Measurements from ENCODE around the gene COBLL1.

The COBLL1 gene

DNA sequence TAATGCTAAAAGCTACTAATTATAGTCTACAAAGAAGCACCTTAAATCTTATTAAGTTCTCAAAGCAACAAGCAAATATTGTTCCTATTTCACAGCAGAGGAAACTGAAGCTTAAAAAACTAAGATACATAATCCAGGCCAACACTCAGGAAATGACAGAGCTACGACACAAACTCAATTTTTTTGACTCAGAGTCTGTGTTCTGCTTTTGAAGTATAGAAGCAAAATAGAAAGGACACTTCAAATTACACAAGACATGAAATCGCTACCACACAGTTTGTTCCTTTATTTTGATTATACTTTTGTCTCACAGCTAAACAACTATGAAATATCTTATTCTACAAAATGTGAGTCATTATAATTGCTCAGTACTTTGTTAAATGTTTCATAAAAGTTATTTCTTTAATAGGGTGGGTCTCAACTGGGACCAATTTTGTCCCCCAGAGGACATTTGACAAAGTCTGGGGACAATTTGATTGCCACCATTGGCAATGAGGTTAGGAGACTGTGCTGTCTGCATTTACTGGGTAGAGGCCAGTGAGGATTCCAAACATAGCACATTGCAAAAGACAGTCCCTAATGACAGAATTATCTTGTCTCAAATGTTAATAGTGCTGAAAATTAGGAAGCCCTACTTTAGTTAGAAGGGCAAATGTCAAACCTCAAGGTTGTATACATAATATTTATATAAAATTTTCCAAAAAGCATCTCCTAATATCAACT, 118.8 kb downstream of the COBLL1 start:
- TF ChIP-seq TAF1 (IDR thresholded peaks at IDR 0.05; ENCODE audit: low read depth) (no peak), YY1 (IDR thresholded peaks at IDR 0.05; ENCODE audit: low read depth) (no peak), CREB1 (IDR thresholded peaks at IDR 0.05; ENCODE audit: low read depth) (no peak), CEBPB (IDR thresholded peaks at IDR 0.05) (no peak)
- TF ChIP-seq, protein P1, sequence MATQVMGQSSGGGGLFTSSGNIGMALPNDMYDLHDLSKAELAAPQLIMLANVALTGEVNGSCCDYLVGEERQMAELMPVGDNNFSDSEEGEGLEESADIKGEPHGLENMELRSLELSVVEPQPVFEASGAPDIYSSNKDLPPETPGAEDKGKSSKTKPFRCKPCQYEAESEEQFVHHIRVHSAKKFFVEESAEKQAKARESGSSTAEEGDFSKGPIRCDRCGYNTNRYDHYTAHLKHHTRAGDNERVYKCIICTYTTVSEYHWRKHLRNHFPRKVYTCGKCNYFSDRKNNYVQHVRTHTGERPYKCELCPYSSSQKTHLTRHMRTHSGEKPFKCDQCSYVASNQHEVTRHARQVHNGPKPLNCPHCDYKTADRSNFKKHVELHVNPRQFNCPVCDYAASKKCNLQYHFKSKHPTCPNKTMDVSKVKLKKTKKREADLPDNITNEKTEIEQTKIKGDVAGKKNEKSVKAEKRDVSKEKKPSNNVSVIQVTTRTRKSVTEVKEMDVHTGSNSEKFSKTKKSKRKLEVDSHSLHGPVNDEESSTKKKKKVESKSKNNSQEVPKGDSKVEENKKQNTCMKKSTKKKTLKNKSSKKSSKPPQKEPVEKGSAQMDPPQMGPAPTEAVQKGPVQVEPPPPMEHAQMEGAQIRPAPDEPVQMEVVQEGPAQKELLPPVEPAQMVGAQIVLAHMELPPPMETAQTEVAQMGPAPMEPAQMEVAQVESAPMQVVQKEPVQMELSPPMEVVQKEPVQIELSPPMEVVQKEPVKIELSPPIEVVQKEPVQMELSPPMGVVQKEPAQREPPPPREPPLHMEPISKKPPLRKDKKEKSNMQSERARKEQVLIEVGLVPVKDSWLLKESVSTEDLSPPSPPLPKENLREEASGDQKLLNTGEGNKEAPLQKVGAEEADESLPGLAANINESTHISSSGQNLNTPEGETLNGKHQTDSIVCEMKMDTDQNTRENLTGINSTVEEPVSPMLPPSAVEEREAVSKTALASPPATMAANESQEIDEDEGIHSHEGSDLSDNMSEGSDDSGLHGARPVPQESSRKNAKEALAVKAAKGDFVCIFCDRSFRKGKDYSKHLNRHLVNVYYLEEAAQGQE (IDR thresholded peaks at IDR 0.05; ENCODE audit: low read depth): no peak
- TF ChIP-seq, protein P2, sequence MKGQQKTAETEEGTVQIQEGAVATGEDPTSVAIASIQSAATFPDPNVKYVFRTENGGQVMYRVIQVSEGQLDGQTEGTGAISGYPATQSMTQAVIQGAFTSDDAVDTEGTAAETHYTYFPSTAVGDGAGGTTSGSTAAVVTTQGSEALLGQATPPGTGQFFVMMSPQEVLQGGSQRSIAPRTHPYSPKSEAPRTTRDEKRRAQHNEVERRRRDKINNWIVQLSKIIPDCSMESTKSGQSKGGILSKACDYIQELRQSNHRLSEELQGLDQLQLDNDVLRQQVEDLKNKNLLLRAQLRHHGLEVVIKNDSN (IDR thresholded peaks at IDR 0.05): no peak

DNA sequence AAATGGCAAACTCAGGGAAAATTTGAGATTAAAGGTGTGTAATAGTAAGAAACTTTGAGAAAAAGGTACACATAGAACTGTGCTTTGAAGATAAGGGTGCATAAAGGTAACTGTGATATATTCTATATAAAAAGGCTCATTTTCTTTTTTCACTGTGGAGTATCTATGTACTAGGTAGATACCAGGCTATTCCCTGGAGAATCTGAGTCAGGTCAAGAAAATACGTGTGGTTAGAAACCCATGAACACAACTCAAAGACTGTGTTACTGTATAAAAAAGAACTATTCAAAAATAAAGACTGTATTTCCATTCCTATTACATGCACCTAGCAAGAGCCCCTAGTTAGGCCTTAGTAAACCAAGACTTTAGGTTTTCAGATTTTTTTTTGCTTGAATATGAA, 120.2 kb downstream of the COBLL1 start:
- TF ChIP-seq TCF12 (IDR thresholded peaks at IDR 0.05; ENCODE audit: low read depth): no peak
- TF ChIP-seq CEBPB (IDR thresholded peaks at IDR 0.05): no peak
- TF ChIP-seq, protein P1 (IDR thresholded peaks at IDR 0.05; ENCODE audit: low read depth): no peak
- no peak for TF ChIP-seq TEAD4 (IDR thresholded peaks at IDR 0.05)
- TF ChIP-seq ZBTB7A (IDR thresholded peaks at IDR 0.05; ENCODE audit: low read depth): no peak
- TF ChIP-seq YY1 (IDR thresholded peaks at IDR 0.05; ENCODE audit: low read depth): no peak
- no peak for TF ChIP-seq CREB1 (IDR thresholded peaks at IDR 0.05; ENCODE audit: low read depth)
- no peak for TF ChIP-seq EGR1 (IDR thresholded peaks at IDR 0.05)
- TF ChIP-seq, protein P3, sequence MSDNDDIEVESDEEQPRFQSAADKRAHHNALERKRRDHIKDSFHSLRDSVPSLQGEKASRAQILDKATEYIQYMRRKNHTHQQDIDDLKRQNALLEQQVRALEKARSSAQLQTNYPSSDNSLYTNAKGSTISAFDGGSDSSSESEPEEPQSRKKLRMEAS (IDR thresholded peaks at IDR 0.05): no peak
- no peak for TF ChIP-seq RAD21 (IDR thresholded peaks at IDR 0.05; ENCODE audit: low read depth)
- TF ChIP-seq FOXM1 (IDR thresholded peaks at IDR 0.05; ENCODE audit: borderline replicate concordance, low read depth): no peak
- TF ChIP-seq, protein P2 (IDR thresholded peaks at IDR 0.05): no peak
- no peak for TF ChIP-seq NFIC (IDR thresholded peaks at IDR 0.05)

DNA sequence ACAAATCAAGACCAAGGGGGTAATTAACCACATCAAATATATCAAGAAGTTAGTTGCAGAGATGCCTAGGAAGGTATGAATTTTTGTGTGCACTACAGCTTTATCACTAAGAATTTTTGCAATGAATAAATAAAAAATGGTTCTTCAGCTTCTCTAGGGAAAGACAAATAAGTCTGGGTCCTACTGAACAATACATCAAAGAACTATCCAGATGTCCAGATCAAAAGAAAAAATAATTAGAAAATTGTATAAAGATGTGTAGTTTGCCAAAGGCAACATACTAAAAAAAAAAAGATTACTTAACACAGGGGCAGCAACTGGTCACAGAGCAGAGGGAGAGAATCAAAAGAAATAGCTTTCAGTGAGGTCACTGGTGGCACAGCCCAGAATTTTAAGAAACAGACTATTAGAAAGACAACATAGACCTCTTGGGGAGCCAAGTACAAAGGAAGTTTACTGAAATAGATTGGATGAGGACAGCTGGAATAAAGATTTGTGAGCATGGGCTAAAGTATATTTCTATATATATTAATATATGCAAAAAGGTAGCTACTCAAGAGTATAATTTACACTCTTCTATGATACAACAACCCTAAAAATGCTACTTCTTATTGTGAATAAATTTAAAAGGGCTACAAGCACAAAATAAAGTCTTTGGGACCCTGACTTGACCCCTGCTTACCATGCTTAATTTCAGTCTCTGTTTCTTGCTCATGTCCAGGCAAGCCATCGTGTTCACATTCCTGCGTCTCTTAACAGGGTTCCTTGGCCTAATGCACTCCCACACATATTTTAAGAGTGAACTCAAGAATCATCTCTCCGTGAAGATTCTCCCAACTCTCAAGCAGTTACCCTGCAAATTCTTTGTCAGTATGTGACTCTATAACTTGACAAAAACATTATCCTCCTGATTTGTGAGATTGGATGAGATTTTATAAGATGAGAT, 121.4 kb downstream of the COBLL1 start:
- TF ChIP-seq, protein P2 (IDR thresholded peaks at IDR 0.05): no peak
- TF ChIP-seq TEAD4 (IDR thresholded peaks at IDR 0.05) (no peak), EP300 (IDR thresholded peaks at IDR 0.05; ENCODE audit: borderline replicate concordance) (no peak), FOXM1 (IDR thresholded peaks at IDR 0.05; ENCODE audit: borderline replicate concordance, low read depth) (no peak), NFIC (IDR thresholded peaks at IDR 0.05) (no peak), CREB1 (IDR thresholded peaks at IDR 0.05; ENCODE audit: low read depth) (no peak), RAD21 (IDR thresholded peaks at IDR 0.05; ENCODE audit: low read depth) (no peak), YY1 (IDR thresholded peaks at IDR 0.05; ENCODE audit: low read depth) (no peak), TCF12 (IDR thresholded peaks at IDR 0.05; ENCODE audit: low read depth) (no peak), CEBPB (IDR thresholded peaks at IDR 0.05) (no peak), TAF1 (IDR thresholded peaks at IDR 0.05; ENCODE audit: low read depth) (no peak), ZBTB7A (IDR thresholded peaks at IDR 0.05; ENCODE audit: low read depth) (no peak), EGR1 (IDR thresholded peaks at IDR 0.05) (no peak)
- TF ChIP-seq, protein P1 (IDR thresholded peaks at IDR 0.05; ENCODE audit: low read depth): no peak
- TF ChIP-seq, protein P3 (IDR thresholded peaks at IDR 0.05): no peak

Data from Ishikawa (cell line).